SW 1271 (cell line): ENCODE results near the gene PRR27.

ENCODE experiments used
- DNase-seq, 2 experiments: peaks; one replicate each; lab custom pipeline; 2025; lab: John Stamatoyannopoulos, UW

The PRR27 gene

GRCh38 chr4:70153937-70154336 is at the start of gene PRR27:
Gene PRR27 (plus strand): TSS chr4:70154237. CDS start chr4:70154376, 139 bp downstream.
- DNase-seq, result no peak

GRCh38 chr4:70110917-70111316 is 43.1 kb upstream of the PRR27 start:
- DNase-seq, result no peak

GRCh38 chr4:70113656-70114055 is 40.4 kb upstream of the PRR27 start:
- no peak for DNase-seq

GRCh38 chr4:70114096-70114495 is 39.9 kb upstream of the PRR27 start:
- DNase-seq, result no peak

GRCh38 chr4:70120323-70120722 is 33.7 kb upstream of the PRR27 start:
- DNase-seq, result no peak

GRCh38 chr4:70133473-70133872 is 20.6 kb upstream of the PRR27 start:
- no peak for DNase-seq

- no peak for DNase-seq
Measured at GRCh38 chr4:70138751-70139150, 15.3 kb upstream of the PRR27 start.

GRCh38 chr4:70151271-70151670 is 2.8 kb upstream of the PRR27 start:
- DNase-seq, result no peak

- DNase-seq, result no peak
Measured at GRCh38 chr4:70152088-70152487, 1.9 kb upstream of the PRR27 start.

- DNase-seq, result no peak
Measured at GRCh38 chr4:70158576-70158975, 4.5 kb downstream of the PRR27 start.

GRCh38 chr4:70177090-70177489 is 23.1 kb downstream of the PRR27 start:
- DNase-seq, result no peak

GRCh38 chr4:70178075-70178660 is 24.1 kb downstream of the PRR27 start:
- no peak for DNase-seq

GRCh38 chr4:70179811-70180210 is 25.8 kb downstream of the PRR27 start:
- DNase-seq, result no peak

- no peak for DNase-seq
Measured at GRCh38 chr4:70181864-70182263, 27.8 kb downstream of the PRR27 start.

GRCh38 chr4:70182517-70183167 is 28.6 kb downstream of the PRR27 start:
- no peak for DNase-seq

GRCh38 chr4:70183168-70183939 is 29.3 kb downstream of the PRR27 start:
- DNase-seq, result peak in 1 of 2 experiments; percentile 44

- DNase-seq, result no peak
Measured at GRCh38 chr4:70183940-70184246, 29.9 kb downstream of the PRR27 start.

GRCh38 chr4:70187216-70187615 is 33.2 kb downstream of the PRR27 start:
- no peak for DNase-seq

- no peak for DNase-seq
Measured at GRCh38 chr4:70190579-70190978, 36.5 kb downstream of the PRR27 start.

GRCh38 chr4:70191647-70192046 is 37.6 kb downstream of the PRR27 start:
- DNase-seq, result no peak

GRCh38 chr4:70192895-70193294 is 38.9 kb downstream of the PRR27 start:
- no peak for DNase-seq

- DNase-seq, result no peak
Measured at GRCh38 chr4:70195425-70195824, 41.4 kb downstream of the PRR27 start, which contains the start of gene ODAM. Gene ODAM (plus strand): TSS chr4:70195725. CDS start chr4:70196544, 819 bp downstream.

- DNase-seq, result no peak
Measured at GRCh38 chr4:70196857-70197256, 42.8 kb downstream of the PRR27 start.
